KBM-7 (cell line): ENCODE data around the gene STAB1.

Experiments used
- DNase-seq: peaks from one replicate; pipeline ENCODE4 v3.0.0-alpha.2; 2015
- in situ Hi-C: fragments of 300-500 bp; cut with MboI; formaldehyde crosslinking; loops from 2 replicates; pipeline ENCODE4 v1.14.3; 2020; ENCODE audit warnings: low sequenced_read_pairs, low pct_unique_long_range_greater_than_20kb, mixed read lengths

Gene STAB1

DNA sequence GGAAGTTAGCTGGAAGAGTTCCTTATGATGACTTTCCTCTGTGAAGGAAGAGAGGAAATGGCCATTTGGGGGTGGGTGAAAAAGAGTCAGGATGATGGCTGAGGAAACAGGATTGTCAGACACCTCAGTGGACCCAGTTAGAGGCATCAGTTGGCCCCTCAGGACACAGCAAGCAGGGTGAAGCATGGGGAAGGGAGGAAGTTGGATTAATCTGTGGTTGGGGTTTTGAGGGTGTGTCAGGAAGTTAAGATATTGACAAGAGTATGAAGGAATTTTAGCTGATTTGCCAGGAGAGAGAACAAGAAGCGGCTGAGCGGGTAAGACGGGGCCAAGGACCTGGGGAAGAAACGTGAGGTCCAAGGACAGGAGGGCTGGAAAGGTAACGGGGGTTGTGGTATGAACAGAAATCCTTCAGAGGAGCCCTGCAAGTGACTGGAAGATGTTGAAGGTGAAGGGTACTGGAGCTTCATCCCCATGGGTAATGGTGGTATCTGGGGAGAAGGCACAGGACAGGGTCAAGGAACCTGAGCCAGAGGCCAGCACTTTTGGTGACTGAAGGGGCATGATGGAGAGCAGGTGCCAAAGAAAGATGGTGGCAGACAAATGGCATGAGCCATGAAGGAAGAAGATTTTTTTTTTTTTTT, 44.0 kb downstream of the STAB1 start:
- peak; percentile 64 for DNase-seq
- in situ Hi-C loops = no loop called here

DNA sequence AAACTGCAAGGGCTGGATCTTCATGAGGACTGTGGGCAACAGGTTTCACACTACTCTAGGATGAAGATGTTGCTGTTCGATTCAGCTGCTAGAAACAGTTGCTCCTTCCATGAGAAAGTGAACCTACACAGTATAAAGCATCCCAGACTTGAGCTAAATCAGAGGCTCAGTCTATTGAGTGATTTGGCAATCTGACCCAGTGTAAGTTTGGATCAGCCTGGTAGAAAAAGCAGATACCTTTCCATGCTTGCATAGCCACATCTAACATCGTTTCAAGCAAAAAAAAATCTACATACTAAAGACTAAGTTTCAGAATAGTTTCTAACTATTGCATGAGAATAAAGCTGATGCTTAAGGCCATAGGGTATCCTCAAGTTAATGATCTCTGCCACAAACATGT, 45.9 kb downstream of the STAB1 start:
- DNase-seq = no peak
- in situ Hi-C loops = no loop called here

DNA sequence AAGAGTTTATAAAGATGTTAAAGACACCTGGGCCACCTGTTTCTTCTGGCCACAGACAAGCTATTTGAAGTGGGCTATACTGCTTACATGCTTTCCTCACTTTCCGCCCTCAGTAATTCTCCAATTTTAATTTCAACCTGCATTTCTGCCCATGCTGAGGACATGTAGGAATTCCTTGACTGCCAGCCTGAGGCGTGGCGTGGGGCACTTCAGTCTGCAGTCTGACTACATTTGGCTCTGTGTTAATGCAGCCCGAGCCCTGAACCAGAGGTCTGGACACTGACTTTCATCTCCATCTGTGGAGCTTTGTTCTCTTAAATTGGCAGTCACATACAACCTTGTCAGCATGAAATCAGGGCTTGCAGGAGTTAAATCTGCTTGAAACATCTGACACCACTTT, 49.8 kb downstream of the STAB1 start:
- DNase-seq = no peak
- in situ Hi-C loops = no loop called here

DNA sequence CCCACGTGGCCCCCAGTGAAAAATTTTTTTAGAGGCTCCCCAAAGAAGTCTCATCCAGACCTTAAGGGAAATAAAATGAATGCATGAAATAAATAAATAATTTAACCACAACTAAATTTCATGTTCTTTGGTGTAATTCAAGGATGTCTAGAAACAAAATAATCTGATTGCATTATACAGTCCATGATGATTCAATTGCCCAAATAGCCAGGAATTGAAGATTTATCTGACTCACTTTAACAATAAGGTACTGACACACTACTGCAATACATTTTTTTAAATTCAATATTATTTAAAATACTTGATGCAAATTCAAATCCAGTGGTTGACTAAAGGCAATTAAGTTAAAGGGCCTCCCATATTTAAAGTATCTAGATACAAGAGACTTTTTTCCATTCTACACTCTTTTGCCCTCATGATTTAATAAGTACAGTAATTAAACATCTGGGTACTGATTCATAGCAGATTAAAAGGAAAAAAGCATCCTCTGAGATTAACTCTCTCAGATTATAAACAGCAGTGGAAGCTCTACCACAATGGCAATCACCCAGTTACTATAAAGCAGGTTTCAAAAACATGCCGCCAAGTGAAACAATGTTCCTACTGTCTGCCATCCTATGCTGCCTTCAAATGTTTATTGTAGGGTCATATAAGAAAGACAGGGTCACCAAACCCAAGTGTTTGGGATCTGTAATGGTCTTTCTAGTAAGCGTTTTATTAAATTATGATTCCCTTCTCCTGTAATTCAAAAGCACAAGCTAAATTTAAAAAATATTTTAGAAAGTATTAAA, 51.2 kb downstream of the STAB1 start:
- no peak for DNase-seq
- in situ Hi-C loops = no loop called here

GRCh38 chr3:52547143-52547542, 52.0 kb downstream of the STAB1 start:
- no peak for DNase-seq
- in situ Hi-C loops = no loop called here

GRCh38 chr3:52551118-52551517, 56.0 kb downstream of the STAB1 start:
- in situ Hi-C loops = no loop called here
- DNase-seq = no peak

- in situ Hi-C loops = no loop called here
- DNase-seq = no peak
Observed at GRCh38 chr3:52552089-52552488, 57.0 kb downstream of the STAB1 start.

DNA sequence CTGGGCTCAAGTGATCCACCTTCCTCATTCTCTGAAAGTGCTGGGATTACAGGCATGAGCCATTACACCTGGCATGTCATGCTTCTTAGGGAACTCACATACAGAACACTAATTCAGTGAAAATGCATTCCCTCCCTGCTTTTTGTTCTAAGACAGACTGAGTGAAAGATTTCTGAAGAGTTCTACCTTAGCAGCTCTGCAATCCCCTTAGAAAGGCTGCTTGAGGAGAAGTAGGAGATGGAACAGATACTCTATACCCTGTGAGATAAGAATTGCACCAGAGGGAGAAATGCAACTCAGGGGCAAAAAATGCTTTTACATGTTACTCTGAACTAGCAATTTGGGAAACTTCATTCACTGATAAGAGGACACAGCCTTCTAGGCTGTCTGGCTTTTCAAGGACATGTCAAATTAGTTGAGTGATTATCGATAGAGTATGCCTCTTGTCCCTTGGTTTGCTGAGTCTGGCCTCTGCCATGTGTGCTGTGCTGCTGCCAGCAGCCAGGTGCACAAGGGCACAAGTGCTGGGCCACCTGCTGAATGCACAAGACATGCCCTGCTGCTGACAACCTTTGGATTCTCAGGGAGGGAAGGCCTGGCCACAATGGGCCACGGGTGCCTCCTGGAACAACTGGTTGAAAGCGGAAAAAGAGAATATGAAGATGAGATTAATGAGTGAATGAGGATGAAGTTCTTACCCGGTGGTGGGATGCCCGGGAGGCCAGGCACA, 59.1 kb downstream of the STAB1 start:
- in situ Hi-C loops = no loop called here
- DNase-seq = no peak

DNA sequence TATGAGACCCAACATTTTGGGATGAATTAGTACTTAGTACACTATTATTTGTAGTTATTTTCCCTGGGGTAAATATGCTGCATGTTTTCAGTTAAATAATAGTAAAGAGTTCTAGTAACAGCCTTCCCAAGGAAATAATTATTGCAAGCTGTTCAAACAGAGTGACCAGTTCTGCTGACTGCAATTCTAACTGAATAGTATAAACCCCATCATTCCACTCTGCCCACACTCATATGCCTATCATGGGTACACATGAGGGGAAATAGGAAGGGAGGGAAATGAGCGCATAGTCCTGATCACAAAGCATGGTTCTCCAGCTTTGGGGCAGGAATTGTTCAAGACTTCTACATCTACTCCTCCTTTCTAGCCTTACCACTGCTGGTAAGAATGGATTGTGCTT, 59.9 kb downstream of the STAB1 start:
- in situ Hi-C loops = no loop called here
- no peak for DNase-seq

GRCh38 chr3:52557011-52557960, 62.1 kb downstream of the STAB1 start:
- in situ Hi-C loops = no loop called here
- DNase-seq = no peak

GRCh38 chr3:52558436-52558835, 63.3 kb downstream of the STAB1 start:
- in situ Hi-C loops = no loop called here
- no peak for DNase-seq

DNA sequence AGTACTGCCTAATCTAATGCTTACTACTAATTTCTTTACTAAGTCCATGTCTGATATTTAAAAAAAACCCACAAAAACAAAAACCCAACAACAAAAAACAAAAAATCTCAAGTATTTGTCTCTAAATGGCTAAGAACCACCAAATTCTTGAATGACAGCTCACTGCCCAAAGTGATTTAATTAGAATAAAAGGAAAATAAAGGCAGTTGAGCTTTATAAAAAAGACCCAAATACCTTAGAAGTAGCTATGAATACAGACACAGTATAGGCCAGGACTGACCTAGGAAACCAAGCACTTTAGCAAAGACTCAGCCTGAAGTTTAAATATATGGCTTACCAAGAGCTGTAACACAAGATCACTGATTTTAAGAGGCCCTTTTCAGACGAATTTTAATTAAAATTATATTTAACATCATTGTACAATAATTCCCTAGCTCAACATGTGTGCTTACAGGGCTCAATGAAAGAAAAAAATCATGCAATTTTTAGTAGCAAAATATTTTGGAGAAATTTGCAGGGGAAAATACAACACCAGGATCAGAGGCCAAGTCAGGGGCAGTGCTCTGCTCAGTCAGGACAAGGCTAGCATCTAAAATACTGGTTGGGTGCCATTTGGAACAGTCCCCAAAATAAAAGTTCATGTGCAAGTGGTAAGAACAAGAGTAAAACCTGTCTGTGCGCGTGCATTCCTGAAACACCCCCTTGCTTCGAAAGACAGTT, 66.0 kb downstream of the STAB1 start:
- DNase-seq = no peak
- in situ Hi-C loops = no loop called here

DNA sequence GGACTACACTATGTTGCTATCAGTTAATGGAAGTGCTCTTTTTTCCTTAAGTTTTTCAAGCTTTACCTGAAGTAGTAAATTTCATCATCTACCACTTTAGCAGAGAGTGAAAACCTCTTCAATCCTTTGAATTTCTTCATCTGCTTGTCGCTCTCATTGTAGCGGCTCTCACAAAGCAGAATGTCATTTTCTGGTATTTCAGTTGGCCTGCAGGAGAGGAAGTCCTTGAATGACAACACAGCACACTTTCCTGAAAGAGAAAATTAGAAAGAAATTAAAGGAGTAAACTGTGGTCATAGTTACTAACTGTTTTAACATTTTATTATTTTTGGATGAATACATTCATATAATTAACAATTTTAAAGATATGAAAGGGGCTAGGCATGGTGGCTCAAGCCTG, 68.8 kb downstream of the STAB1 start:
- DNase-seq = no peak
- in situ Hi-C loops = no loop called here

DNA sequence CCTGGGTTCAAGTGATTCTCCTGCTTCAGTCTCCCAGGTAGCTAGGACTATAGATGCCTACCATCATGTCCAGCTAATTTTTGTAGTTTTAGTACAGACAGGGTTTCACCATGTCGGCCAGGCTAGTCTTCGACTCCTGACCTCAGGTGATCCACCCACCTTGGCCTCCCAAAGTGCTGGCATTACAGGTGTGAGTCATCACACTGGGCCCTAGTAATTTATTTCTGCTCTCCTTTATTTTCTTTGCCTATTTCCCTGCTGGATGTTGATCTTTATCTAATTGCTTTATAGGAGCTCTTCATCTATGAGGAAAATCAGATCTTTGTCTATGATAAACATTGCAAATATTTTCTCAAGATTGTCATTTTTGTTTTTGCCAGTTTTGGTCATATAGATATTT, 72.9 kb downstream of the STAB1 start:
- in situ Hi-C loops = no loop called here
- DNase-seq = no peak

DNA sequence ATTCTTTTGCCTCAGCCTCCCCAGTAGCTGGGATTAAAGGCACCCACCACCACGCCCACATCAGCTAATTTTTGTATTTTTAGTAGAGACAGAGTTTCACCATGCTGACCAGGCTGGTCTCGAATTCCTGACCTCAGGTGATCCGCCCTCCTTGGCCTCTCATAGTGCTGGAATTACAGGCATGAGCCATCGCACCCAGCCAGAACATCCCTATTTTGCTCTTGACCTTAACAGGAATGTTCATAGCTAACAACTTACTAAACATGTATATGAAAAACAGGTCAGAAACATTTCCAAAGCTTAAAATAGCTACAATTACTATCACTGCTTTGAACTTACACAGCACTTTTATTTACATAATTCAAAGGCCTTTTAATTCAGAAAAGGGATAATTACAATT, 74.9 kb downstream of the STAB1 start:
- in situ Hi-C loops = no loop called here
- DNase-seq = no peak

GRCh38 chr3:52572221-52572620, 77.1 kb downstream of the STAB1 start:
- in situ Hi-C loops = no loop called here

More at GRCh38 chr3:52572221-52572620, 77.1 kb downstream of the STAB1 start:
- no peak for DNase-seq
